ENCODE data around the gene STARD4. TPM values are rescaled to one million over a fixed set of nuclear protein-coding genes. Genes with fewer than 3 reads are reported as not detected.

The STARD4 gene
- total RNA-seq, 1 donor from 2014 or later: 39.1 TPM

GRCh38 chr5:111486926-111487325 lies 25.4 kb downstream of the STARD4 start:
- H3K9me3 Mint-ChIP-seq: no peaks in the 10 kb centered on the region
- no peak for DNase-seq (ENCODE audit: extremely low spot score, unreplicated experiment)

DNA sequence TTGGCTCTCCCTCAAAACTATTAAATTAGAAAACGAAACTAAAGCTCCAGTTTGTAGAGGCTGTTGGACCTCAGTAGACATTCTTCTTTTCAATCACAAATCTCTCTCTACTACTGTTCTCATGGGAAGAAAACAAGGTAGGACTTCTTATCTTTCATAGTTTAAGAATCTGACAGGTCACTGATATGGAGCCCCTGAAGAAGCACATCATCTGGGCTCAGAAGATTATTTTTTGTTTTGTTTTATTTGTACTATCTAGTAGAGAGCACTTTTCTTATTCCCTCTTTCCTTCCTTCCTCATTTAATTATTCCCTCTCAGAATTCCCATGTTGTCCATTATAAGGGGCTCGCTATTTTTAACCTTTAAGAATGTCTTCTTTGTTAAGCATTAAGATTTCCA lies 26.3 kb downstream of the STARD4 start:
- peaks cover 5% of the 10 kb centered on the region for H3K4me1 Mint-ChIP-seq (ENCODE audit: unreplicated experiment)
- TF ChIP-seq CTCF (conservative IDR thresholded peaks at IDR 0.05): no peak
- no peaks in the 10 kb centered on the region for H3K9me3 Mint-ChIP-seq
- no peak overlapping the region for H3K4me3 Mint-ChIP-seq
- DNase-seq (ENCODE audit: extremely low spot score, unreplicated experiment): no peak
- no peaks in the 10 kb centered on the region for H3K27me3 Mint-ChIP-seq
- no peaks in the 10 kb centered on the region for H3K36me3 Mint-ChIP-seq
- no peak overlapping the region for H3K27ac Mint-ChIP-seq

More at GRCh38 chr5:111486926-111487325, 25.4 kb downstream of the STARD4 start:
- Mint-ChIP-seq H3K27ac (no peak overlapping the region), H3K4me1 (ENCODE audit: unreplicated experiment) (peaks cover 5% of the 10 kb centered on the region), H3K27me3 (no peaks in the 10 kb centered on the region), H3K36me3 (no peaks in the 10 kb centered on the region), H3K4me3 (no peak overlapping the region)
- no peak for TF ChIP-seq CTCF (conservative IDR thresholded peaks at IDR 0.05)

GRCh38 chr5:111480346-111480745 lies 32.0 kb downstream of the STARD4 start:
- H3K9me3 Mint-ChIP-seq: no peaks in the 10 kb centered on the region
- DNase-seq (ENCODE audit: extremely low spot score, unreplicated experiment): no peak
- H3K4me1 Mint-ChIP-seq (ENCODE audit: unreplicated experiment): no peaks in the 10 kb centered on the region
- no peak overlapping the region for H3K27ac Mint-ChIP-seq
- no peak overlapping the region for H3K4me3 Mint-ChIP-seq
- H3K36me3 Mint-ChIP-seq: no peaks in the 10 kb centered on the region
- H3K27me3 Mint-ChIP-seq: no peaks in the 10 kb centered on the region
- no peak for TF ChIP-seq CTCF (conservative IDR thresholded peaks at IDR 0.05)

- H3K9me3 Mint-ChIP-seq: no peaks in the 10 kb centered on the region
Measured at GRCh38 chr5:111478898-111479297, 33.4 kb downstream of the STARD4 start.

DNA sequence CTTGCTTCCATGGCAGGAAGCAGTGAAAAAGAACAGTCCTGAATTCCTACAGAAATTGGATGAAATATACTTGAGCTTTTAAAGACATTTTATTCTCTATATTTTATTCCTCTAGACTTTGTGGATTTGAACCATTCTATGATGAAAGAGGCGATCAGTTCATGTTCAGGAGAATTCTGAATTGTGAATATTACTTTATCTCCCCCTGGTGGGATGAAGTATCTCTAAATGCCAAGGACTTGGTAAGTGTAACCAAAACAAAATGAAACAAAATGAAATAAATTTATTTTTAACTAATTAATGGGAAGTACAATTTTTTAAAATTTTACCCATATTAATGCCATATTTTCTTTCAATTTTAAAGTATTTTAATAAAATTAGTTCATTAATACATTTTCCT lies 34.1 kb downstream of the STARD4 start:
- H3K27me3 Mint-ChIP-seq: no peaks in the 10 kb centered on the region
- no peaks in the 10 kb centered on the region for H3K9me3 Mint-ChIP-seq
- H3K27ac Mint-ChIP-seq: no peak overlapping the region
- H3K36me3 Mint-ChIP-seq: no peaks in the 10 kb centered on the region
- no peak for DNase-seq (ENCODE audit: extremely low spot score, unreplicated experiment)
- no peak overlapping the region for H3K4me3 Mint-ChIP-seq
- H3K4me1 Mint-ChIP-seq (ENCODE audit: unreplicated experiment): no peaks in the 10 kb centered on the region
- peak; percentile 53 for TF ChIP-seq CTCF (conservative IDR thresholded peaks at IDR 0.05)

More at GRCh38 chr5:111478898-111479297, 33.4 kb downstream of the STARD4 start:
- H3K4me3 Mint-ChIP-seq: no peak overlapping the region
- no peaks in the 10 kb centered on the region for H3K27me3 Mint-ChIP-seq
- H3K4me1 Mint-ChIP-seq (ENCODE audit: unreplicated experiment): no peaks in the 10 kb centered on the region
- DNase-seq (ENCODE audit: extremely low spot score, unreplicated experiment): no peak
- TF ChIP-seq CTCF (conservative IDR thresholded peaks at IDR 0.05): no peak
- H3K27ac Mint-ChIP-seq: no peak overlapping the region
- H3K36me3 Mint-ChIP-seq: no peaks in the 10 kb centered on the region

DNA sequence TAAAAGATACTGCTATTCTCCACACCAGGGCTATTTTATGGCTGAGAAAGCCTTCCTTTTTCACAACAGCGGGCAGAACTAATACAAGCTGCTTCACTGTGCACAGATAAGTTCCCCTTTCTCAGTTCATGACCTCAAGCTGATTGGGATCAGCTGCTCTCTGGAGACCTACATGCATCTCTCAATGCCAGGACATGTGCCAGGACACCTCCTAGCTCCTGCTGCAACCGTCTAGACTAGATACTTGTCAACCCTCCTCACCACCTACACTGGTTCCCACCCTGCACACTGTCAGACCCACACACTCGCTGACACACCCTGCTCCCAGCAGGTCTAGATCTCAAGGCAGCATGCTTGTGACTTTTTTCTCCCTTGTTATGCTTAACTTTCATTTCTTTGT lies 39.8 kb downstream of the STARD4 start:
- Mint-ChIP-seq H3K27me3 (no peaks in the 10 kb centered on the region), H3K27ac (no peak overlapping the region), H3K4me3 (no peak overlapping the region), H3K9me3 (no peaks in the 10 kb centered on the region), H3K36me3 (no peaks in the 10 kb centered on the region), H3K4me1 (ENCODE audit: unreplicated experiment) (no peaks in the 10 kb centered on the region)
- no peak for TF ChIP-seq CTCF (conservative IDR thresholded peaks at IDR 0.05)
- DNase-seq (ENCODE audit: extremely low spot score, unreplicated experiment): no peak

Measured in type B pancreatic cell (in vitro differentiated cells).